ENCODE measurements around the gene DTD1. TPM values are rescaled to one million over a fixed set of nuclear protein-coding genes. Genes with fewer than 3 reads are reported as not detected.

The DTD1 gene
- total and polyA plus RNA-seq, 11 donors = 8.0 to 30.3 (median 15.6) TPM

- TF ChIP-seq CTCF (IDR thresholded peaks at IDR 0.05) (no peak), POLR2A (IDR thresholded peaks at IDR 0.05) (no peak)
- no peak for DNase-seq
- Histone ChIP-seq H3K4me1 (peaks cover 0 to 17% (median 4%) of the 10 kb centered on the region in 12 donors), H3K36me3 (no peaks in the 10 kb centered on the region), H3K9me3 (no peaks in the 10 kb centered on the region), H3K27me3 (no peaks in the 10 kb centered on the region), H3K4me3 (no peak overlapping the region), H3K27ac (peak overlapping the region in 1 of 12 donors; percentile 1)
- 89 to 98% (median 96%) methylated on average over 2 of the region's 2 CpGs for WGBS, 4 donors
- ATAC-seq = no peak
- intact Hi-C loops (cut with DNase I) = loop anchor here in 6 of 10 donors (10.0 kb wide), 5 partner anchors 156 to 1026 kb away; no protein-coding TSS in a partner anchor
Measured at GRCh38 chr20:18638768-18639167, 50.9 kb downstream of the DTD1 start.

- Histone ChIP-seq H3K9me3 (no peaks in the 10 kb centered on the region), H3K27me3 (no peaks in the 10 kb centered on the region), H3K27ac (peak overlapping the region in 4 of 12 donors; percentile 1 to 46 (median 15)), H3K36me3 (no peaks in the 10 kb centered on the region), H3K4me3 (no peak overlapping the region), H3K4me1 (peaks cover 0 to 17% (median 4%) of the 10 kb centered on the region in 12 donors)
- 66 to 77% (median 69%) methylated on average over 9 of the region's 9 CpGs for WGBS, 4 donors
- ATAC-seq (peak; percentile 37 to 79 (median 74)), DNase-seq (no peak)
- intact Hi-C loops (cut with DNase I) = loop anchor here in 6 of 10 donors (10.0 kb wide), 5 partner anchors 155 to 1025 kb away; no protein-coding TSS in a partner anchor
- TF ChIP-seq CTCF (IDR thresholded peaks at IDR 0.05) (no peak), POLR2A (IDR thresholded peaks at IDR 0.05) (no peak)
Measured at GRCh38 chr20:18639501-18639979, 51.7 kb downstream of the DTD1 start.

- no peak overlapping the region for H3K4me3 ChIP-seq
- no peaks in the 10 kb centered on the region for H3K36me3 ChIP-seq
- peaks cover 0 to 14% (median 1%) of the 10 kb centered on the region in 12 donors for H3K4me1 ChIP-seq
- TF ChIP-seq CTCF (IDR thresholded peaks at IDR 0.05) (no peak), POLR2A (IDR thresholded peaks at IDR 0.05) (no peak)
- ATAC-seq = no peak
- no peak for DNase-seq
- H3K27ac ChIP-seq = no peak overlapping the region
- WGBS, 4 donors = 81 to 85% (median 83%) methylated on average over 3 of the region's 3 CpGs
- intact Hi-C loops (cut with DNase I) = no loop called here
- H3K27me3 ChIP-seq = no peaks in the 10 kb centered on the region
- H3K9me3 ChIP-seq = no peaks in the 10 kb centered on the region
Measured at GRCh38 chr20:18645196-18645745, 57.4 kb downstream of the DTD1 start.

GRCh38 chr20:18645851-18646250, 58.0 kb downstream of the DTD1 start:
- Histone ChIP-seq H3K9me3 (no peaks in the 10 kb centered on the region), H3K4me1 (peaks cover 0 to 14% (median 1%) of the 10 kb centered on the region in 12 donors), H3K27ac (no peak overlapping the region), H3K4me3 (no peak overlapping the region), H3K27me3 (no peaks in the 10 kb centered on the region), H3K36me3 (no peaks in the 10 kb centered on the region)
- TF ChIP-seq CTCF (IDR thresholded peaks at IDR 0.05) = no peak
- TF ChIP-seq POLR2A (IDR thresholded peaks at IDR 0.05) = no peak
- 54 to 64% (median 61%) methylated on average over 6 of the region's 6 CpGs for WGBS, 4 donors
- no peak for DNase-seq
- peak in 1 of 4 donors; percentile 66 for ATAC-seq
- intact Hi-C loops (cut with DNase I) = no loop called here

All from heart left ventricle (tissue), 16 donors.